Upper lobe of right lung (tissue), 1 donor: ENCODE results near the gene FARSB. TPM values are rescaled to one million over a fixed set of nuclear protein-coding genes. Genes with fewer than 3 reads are reported as not detected.

Experiments
- ATAC-seq: fragments of 200-7000 bp; cut with Tn5 transposase; one replicate; pipeline ENCODE4 v1.9.1; 2020; ENCODE audit warnings: mild to moderate bottlenecking, moderate library complexity
- DNase-seq: peaks from one replicate; pipeline ENCODE4 v3.0.0-alpha.2; 2020
- H3K27ac ChIP-seq: fragments of 200-600 bp; one replicate; pipeline ENCODE4 v1.8.0; 2022
- H3K27me3 ChIP-seq: fragments of 200-600 bp; one replicate; pipeline ENCODE4 v1.8.0; 2022; ENCODE audit warnings: mild to moderate bottlenecking
- H3K36me3 ChIP-seq: fragments of 200-600 bp; one replicate; pipeline ENCODE4 v1.8.0; 2022
- H3K4me1 ChIP-seq: fragments of 200-600 bp; one replicate; pipeline ENCODE4 v1.8.0; 2022
- H3K4me3 ChIP-seq: fragments of 200-600 bp; one replicate; pipeline ENCODE4 v1.8.0; 2022; ENCODE audit warnings: mild to moderate bottlenecking
- H3K9me3 ChIP-seq: fragments of 200-600 bp; one replicate; pipeline ENCODE4 v1.8.0; 2022
- intact Hi-C: fragments of 100-400 bp; cut with DNase I; formaldehyde crosslinking; loops from one replicate; pipeline ENCODE4 v1.11.0; 2022
- total RNA-seq: library from RNA; stranded (reverse); fragmentation: NEBNext Ultra II Directional; extraction: Animal tissue kit (Norgen Biotek cat#: 25700); gene quantifications from one replicate; pipeline ENCODE4 v1.2.1, GENCODE V29; 2021
- TF ChIP-seq, protein P1 (sequence below): fragments of 200-600 bp; IDR thresholded peaks from one replicate; pipeline ENCODE4 v1.8.0; 2022; ENCODE audit warnings: antibody characterized with exemption
- donor health status: DM: no; HTN: yes; CAD: no; lungs with severe emphysema.

Gene FARSB
- total RNA-seq, 1 donor from 2014 or later, result 12.0 TPM

DNA sequence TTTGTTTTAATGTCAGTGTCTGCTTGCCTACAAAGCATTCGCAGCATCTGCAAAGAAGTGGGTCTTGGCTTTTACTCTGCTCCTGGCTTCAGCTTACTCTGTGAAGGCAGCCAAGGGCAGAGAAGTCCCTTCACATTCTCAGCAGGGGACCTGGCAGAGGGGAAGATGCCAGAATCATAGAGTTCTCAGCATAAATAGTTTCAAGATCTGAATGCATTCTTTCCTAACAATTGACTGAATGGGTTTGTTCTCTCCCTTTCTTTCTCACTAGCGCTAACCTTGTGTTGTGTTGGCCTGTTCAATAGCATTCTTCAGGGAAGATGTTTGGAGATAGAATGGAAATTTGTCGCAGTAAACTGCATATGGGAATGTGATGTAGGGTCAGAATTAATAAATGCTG, 106.9 kb downstream of the FARSB start:
- intact Hi-C loops, result no loop called here
- ATAC-seq (no peak), DNase-seq (no peak)
- Histone ChIP-seq H3K36me3 (no peaks in the 10 kb centered on the region), H3K4me3 (no peak overlapping the region), H3K4me1 (no peaks in the 10 kb centered on the region), H3K9me3 (no peaks in the 10 kb centered on the region), H3K27me3 (no peaks in the 10 kb centered on the region), H3K27ac (no peak overlapping the region)
- TF ChIP-seq, protein P1, sequence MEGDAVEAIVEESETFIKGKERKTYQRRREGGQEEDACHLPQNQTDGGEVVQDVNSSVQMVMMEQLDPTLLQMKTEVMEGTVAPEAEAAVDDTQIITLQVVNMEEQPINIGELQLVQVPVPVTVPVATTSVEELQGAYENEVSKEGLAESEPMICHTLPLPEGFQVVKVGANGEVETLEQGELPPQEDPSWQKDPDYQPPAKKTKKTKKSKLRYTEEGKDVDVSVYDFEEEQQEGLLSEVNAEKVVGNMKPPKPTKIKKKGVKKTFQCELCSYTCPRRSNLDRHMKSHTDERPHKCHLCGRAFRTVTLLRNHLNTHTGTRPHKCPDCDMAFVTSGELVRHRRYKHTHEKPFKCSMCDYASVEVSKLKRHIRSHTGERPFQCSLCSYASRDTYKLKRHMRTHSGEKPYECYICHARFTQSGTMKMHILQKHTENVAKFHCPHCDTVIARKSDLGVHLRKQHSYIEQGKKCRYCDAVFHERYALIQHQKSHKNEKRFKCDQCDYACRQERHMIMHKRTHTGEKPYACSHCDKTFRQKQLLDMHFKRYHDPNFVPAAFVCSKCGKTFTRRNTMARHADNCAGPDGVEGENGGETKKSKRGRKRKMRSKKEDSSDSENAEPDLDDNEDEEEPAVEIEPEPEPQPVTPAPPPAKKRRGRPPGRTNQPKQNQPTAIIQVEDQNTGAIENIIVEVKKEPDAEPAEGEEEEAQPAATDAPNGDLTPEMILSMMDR, result no peak

DNA sequence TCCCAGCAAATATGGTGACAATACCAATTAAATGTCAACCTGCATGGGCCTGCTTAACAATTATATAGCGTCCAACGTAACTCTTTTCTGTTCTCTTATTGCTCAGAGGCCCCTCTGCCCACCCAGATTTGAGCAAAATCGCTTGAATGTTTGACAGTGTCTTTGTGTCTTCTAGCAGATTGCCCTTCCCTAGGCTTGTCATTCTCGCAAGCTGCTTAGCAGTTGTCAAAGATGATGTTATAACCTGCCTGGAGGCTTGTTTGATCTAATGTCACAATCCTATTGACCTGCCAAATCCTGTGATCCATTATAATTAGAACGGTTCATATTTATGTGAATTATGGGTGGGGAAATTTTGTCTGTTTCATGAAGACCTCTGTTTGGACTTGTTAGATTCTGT, 108.8 kb downstream of the FARSB start:
- TF ChIP-seq, protein P1, result no peak
- Histone ChIP-seq H3K9me3 (no peaks in the 10 kb centered on the region), H3K27ac (no peak overlapping the region), H3K4me3 (no peak overlapping the region), H3K4me1 (no peaks in the 10 kb centered on the region), H3K27me3 (no peaks in the 10 kb centered on the region), H3K36me3 (no peaks in the 10 kb centered on the region)
- no peak for DNase-seq
- intact Hi-C loops, result no loop called here
- ATAC-seq, result no peak

DNA sequence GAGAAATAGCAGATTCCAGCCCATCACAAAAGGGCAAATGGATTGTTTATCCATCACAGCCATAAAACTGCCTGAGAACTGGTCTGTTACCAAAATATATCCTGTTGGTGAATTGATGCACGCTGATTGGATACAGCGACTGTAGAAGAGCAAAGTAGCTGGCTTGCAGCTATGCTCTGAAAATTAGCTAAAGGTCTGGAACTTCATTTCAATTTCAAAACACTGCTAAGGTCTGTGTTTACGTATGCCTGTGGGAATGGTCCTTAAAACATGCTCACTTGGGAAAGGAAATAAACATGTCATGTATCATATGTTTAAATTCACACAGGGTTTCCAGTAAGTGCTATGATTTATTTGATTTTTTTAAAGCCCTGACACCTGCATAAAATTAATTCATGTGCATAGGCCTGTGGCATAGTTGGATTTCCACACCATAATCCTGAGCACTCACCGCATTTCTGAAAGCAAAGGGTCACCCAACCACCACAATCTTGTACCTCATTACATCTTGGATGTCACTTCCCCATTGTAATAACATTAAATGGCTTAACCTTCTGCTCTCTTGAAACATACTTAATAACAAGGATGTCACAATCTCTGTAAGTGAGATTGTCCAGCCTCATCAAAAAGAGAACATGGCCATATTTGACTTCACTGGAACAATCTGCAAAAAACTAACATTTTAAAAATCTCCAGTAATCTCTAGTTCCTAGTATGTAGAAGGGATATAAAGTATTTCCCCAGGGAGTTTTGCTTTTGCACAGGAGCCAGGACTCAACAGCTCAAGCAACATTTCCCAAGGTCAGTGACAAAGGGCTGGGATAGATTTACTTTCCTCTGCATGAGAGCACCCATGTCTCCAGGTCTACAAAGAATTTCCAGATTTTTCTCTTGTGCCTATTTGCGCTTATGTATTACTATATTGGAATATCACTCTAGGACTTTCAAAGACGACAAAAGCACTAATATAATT, 109.8 kb downstream of the FARSB start:
- ATAC-seq, result no peak
- no peak overlapping the region for H3K4me3 ChIP-seq
- intact Hi-C loops, result no loop called here
- no peaks in the 10 kb centered on the region for H3K27me3 ChIP-seq
- no peaks in the 10 kb centered on the region for H3K4me1 ChIP-seq
- H3K9me3 ChIP-seq, result no peaks in the 10 kb centered on the region
- TF ChIP-seq, protein P1, result no peak
- no peaks in the 10 kb centered on the region for H3K36me3 ChIP-seq
- H3K27ac ChIP-seq, result no peak overlapping the region
- no peak for DNase-seq

DNA sequence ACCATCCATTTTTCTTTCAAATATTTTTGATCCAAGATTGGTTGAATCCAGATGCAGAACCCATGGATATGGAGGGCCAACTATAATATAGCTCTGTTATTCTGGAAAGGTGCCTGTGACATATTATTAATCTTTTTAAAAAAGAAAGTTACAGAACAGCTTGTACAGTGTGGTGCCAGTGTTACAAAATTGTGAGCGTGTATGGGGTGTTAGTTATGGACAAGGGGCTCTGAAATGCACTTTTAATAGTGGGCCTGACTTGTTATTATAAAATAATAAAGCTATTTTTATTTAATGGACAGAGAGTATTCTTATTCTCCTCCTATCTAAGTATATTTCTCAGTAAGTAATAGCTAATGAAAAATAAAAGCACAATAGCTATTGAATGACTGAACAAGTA, 111.2 kb downstream of the FARSB start:
- H3K27me3 ChIP-seq, result no peaks in the 10 kb centered on the region
- H3K4me3 ChIP-seq, result no peak overlapping the region
- intact Hi-C loops, result no loop called here
- no peaks in the 10 kb centered on the region for H3K4me1 ChIP-seq
- TF ChIP-seq, protein P1, result no peak
- DNase-seq, result no peak
- no peak overlapping the region for H3K27ac ChIP-seq
- ATAC-seq, result no peak
- H3K9me3 ChIP-seq, result no peaks in the 10 kb centered on the region
- no peaks in the 10 kb centered on the region for H3K36me3 ChIP-seq

DNA sequence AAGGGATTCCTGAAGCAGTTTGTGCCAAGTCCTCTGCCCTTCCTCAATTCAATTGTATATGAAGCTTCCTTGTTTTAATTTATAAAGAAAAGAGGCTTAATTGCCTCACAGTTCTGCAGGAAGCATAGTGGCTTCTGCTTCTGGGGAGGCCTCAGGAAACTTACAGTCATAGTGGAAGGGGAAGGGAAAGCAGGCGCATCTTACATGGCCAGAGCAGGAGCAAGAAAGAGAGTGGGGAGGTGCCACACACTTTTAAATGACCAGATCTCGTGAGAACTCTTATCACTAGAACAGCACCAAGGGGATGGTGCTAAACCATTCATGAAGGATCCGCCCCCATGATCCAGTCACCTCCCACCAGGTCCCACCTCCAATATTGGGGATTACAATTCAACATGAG, 117.4 kb downstream of the FARSB start:
- H3K4me3 ChIP-seq, result no peak overlapping the region
- no peaks in the 10 kb centered on the region for H3K9me3 ChIP-seq
- H3K4me1 ChIP-seq, result no peaks in the 10 kb centered on the region
- H3K27ac ChIP-seq, result no peak overlapping the region
- H3K27me3 ChIP-seq, result no peaks in the 10 kb centered on the region
- intact Hi-C loops, result no loop called here
- DNase-seq, result no peak
- H3K36me3 ChIP-seq, result no peaks in the 10 kb centered on the region
- ATAC-seq, result no peak
- TF ChIP-seq, protein P1, result no peak
